Mononuclear cell (primary cell): ENCODE measurements around the gene SDK1. TPM values are rescaled to one million over a fixed set of nuclear protein-coding genes. Genes with fewer than 3 reads are reported as not detected.

Source experiments
- H3K27me3 ChIP-seq: 2 replicates; pipeline ENCODE4 v1.6.0; 2011; ENCODE audit warnings: low read length, control low read depth; ENCODE audit not compliant: insufficient read depth
- H3K4me1 ChIP-seq: 2 replicates; pipeline ENCODE4 v1.5.1; 2011; ENCODE audit warnings: mild to moderate bottlenecking, low read length, control low read depth; ENCODE audit not compliant: insufficient read depth
- H3K4me3 ChIP-seq: 2 replicates; pipeline ENCODE4 v1.5.1; 2011; ENCODE audit warnings: mild to moderate bottlenecking, low read length, moderate library complexity
- H3K9me3 ChIP-seq: 2 replicates; pipeline ENCODE4 v1.5.1; 2011; ENCODE audit warnings: low read depth, mild to moderate bottlenecking, control low read depth, low read length
- total RNA-seq: library from RNA; depleted of rRNA; stranded (reverse); fragments of >200 nt; gene quantifications from one replicate; pipeline ENCODE4 v1.2.3, GENCODE V29; 2012

Gene SDK1
- total RNA-seq, 1 donor = 0.31 TPM

DNA sequence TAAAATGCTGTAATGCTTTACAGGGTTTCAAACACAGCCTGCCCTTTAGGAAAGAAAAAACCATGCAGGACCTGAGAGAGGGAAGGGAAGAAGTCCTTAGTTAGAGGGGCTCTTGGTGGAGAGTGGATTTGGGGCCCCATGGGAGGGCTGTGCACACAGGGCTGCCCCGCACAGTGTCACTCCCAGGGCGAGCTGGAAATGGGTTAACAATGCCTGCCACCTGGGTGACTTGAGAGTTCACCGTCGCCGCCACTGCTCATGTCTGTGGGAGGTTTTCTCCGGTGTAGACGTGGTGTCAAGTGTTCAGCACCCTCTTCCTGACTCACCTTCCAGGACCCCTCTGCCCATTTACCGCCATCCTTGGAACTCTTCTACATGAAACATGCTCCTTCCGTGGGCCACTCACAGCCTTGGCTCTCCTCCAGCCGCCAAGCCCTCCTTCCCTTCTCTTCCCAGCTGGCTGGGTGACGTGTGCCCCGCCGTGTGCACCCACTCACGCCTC, 686.4 kb downstream of the SDK1 start:
- no peaks in the 10 kb centered on the region for H3K4me1 ChIP-seq
- H3K27me3 ChIP-seq = no peaks in the 10 kb centered on the region
- H3K9me3 ChIP-seq = no peaks in the 10 kb centered on the region
- no peak overlapping the region for H3K4me3 ChIP-seq

DNA sequence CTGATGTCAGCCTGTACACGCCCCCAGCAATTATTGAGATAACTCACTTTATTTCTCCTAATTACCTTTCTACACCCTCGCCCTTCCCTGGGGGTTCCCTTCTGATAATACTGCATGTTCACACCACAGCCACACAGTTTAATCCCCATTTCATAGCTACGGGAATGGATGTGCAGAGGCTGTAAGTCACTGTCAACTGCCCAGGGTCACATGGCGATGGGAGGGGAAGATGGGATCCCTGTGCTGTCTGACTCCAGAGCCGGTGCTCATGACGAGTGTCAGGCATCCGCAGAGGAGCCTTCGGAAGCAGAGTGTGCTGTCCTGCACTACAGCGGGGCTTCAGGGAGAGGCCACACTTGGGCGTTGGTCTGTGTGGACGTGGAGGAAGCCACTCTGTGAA, 688.7 kb downstream of the SDK1 start:
- Histone ChIP-seq H3K27me3 (no peaks in the 10 kb centered on the region), H3K9me3 (no peaks in the 10 kb centered on the region), H3K4me1 (no peaks in the 10 kb centered on the region), H3K4me3 (no peak overlapping the region)

DNA sequence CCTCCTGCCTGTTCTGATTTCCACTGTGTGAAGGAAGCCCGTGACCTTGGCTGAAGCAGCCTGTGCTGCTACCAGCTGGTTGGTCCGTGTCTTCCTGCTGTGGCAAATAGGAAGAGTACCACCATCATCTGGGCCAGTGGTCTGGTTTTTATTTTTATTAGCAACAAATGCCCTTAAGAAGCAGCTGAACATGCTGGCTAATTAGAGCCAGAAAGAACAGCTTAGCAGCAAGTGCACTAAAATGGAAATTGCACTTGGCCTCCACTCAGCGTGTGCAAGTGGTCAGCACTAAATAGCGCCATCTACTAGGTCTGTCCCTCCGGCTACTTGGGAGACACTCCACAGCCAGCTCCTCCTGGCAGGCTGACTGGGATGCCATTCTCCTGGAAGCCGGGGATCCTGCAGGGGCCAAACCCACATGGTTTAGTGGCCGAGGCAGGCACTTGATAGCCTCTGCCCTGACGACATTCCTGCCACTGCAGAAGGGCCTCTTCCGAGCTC, 690.7 kb downstream of the SDK1 start:
- H3K9me3 ChIP-seq = no peaks in the 10 kb centered on the region
- H3K27me3 ChIP-seq = no peaks in the 10 kb centered on the region
- H3K4me3 ChIP-seq = no peak overlapping the region
- H3K4me1 ChIP-seq = no peaks in the 10 kb centered on the region

DNA sequence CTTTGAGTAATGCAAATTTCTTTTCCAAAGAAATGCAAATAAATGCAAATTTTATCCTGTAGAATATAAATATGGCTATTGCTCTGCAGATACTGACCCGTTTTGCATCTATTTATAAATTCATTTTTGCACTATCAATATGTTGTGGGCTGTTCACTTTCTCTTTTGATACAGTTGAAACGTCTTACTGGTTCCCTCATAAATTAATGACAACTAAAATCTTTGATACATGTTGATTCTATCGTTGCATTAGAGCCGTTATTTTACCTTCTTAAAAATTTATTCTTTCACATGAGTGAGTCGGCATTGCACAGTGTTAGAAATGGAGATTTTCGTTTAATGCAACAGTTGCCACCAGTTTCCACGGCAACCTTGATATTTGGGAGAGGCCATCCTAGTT, 691.8 kb downstream of the SDK1 start:
- no peaks in the 10 kb centered on the region for H3K27me3 ChIP-seq
- no peaks in the 10 kb centered on the region for H3K4me1 ChIP-seq
- no peaks in the 10 kb centered on the region for H3K9me3 ChIP-seq
- H3K4me3 ChIP-seq = no peak overlapping the region

DNA sequence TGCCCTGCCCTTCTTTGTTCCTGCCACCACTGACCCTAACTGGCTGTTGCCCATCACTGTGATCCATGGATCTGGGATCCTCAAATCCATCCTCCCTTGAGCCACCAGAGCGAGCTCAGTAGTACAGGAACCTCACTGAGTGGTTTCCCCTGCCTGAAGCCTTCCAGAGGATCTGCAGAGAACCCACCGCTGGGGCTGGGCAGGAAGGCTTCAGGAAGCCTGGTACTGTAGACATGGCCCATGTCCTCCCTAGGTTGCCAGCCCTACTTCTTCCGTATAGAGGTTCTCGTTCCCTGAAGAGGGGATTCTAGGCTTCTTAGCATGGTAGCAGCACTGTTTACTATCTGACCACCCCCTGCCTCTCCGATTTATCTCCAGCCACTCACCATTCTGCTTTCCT, 693.7 kb downstream of the SDK1 start:
- H3K4me1 ChIP-seq = no peaks in the 10 kb centered on the region
- no peaks in the 10 kb centered on the region for H3K9me3 ChIP-seq
- no peaks in the 10 kb centered on the region for H3K27me3 ChIP-seq
- no peak overlapping the region for H3K4me3 ChIP-seq

DNA sequence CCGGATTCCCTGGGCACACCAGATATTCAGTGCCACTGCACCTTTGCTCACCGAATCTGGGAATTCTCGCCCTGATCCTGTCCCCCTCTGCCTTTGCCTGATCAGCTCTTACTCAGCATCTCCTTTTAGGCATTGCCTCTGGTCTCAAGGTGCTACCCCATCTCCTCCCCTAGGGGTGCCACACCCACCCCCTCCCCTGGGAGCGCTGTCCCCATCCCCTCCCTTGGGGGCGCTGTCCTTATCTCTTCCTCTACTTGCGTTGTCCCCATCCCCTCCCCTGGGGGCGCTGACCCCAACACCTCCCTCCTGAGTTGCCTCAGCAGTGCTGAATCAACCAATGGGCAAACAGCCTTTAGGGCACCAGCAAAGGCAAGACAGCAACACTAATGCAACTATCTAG, 694.1 kb downstream of the SDK1 start:
- Histone ChIP-seq H3K4me3 (no peak overlapping the region), H3K27me3 (no peaks in the 10 kb centered on the region), H3K4me1 (no peaks in the 10 kb centered on the region), H3K9me3 (no peaks in the 10 kb centered on the region)

DNA sequence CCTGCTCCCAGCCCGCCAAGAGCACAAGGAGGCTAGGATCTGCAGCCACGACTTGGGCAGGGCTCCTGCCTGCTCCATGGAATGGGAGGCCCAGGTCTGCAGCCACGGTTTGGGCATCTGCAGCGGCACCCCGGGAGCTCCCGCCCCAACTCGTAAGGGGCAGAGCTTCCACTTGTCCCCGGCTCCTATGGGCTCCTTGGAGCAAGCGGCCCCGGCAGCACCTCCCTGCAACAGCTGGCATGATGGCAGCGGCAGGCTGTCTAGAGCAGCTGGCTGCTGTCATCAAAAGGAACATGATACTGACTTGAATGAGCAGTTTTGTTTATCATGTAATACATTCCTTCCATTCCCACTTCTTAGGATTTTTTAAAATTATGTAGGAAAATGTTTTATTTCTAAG, 697.0 kb downstream of the SDK1 start:
- Histone ChIP-seq H3K9me3 (no peaks in the 10 kb centered on the region), H3K4me1 (no peaks in the 10 kb centered on the region), H3K4me3 (no peak overlapping the region), H3K27me3 (no peaks in the 10 kb centered on the region)

DNA sequence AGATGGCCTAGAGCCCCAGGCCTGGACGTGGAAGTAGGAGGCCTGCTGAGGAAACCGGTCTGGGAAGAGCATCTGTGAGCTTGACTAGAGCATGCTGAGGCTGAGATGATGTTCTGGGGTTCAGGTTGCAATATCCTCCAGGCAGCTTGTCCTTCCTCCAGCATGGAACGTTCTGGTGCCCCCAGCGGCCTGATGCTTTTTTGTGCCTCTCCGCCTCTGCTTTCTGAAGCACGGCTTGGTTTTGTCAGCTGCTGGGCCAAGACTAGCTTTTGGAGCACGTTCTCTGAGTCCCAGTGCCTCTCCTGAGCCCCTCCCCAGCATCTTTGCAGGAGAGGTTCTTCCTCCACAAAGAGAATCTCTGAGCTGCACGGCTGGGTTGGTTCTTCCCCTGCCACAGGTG, 699.1 kb downstream of the SDK1 start:
- Histone ChIP-seq H3K4me3 (no peak overlapping the region), H3K27me3 (no peaks in the 10 kb centered on the region), H3K9me3 (no peaks in the 10 kb centered on the region), H3K4me1 (no peaks in the 10 kb centered on the region)

DNA sequence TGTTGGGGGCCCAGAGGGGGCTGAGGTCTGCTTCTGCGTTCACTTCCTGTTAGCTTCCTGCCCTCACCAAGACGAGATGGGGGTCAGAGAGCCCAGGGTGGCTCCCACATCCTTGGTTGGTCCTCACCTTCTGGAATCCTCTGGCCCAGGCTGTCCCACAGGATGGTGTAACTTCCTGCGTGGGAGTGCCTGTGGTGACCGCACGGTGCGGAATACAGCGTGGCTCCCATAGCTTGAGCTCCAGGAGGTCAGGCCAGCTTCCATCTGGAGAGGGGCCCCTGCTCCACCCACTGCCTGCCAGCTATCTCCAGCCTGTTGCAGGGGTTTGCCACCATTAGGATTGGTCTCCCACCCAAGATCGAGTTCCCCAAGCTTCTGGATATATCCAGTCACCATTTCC, 699.9 kb downstream of the SDK1 start:
- no peaks in the 10 kb centered on the region for H3K4me1 ChIP-seq
- no peaks in the 10 kb centered on the region for H3K9me3 ChIP-seq
- no peak overlapping the region for H3K4me3 ChIP-seq
- no peaks in the 10 kb centered on the region for H3K27me3 ChIP-seq

DNA sequence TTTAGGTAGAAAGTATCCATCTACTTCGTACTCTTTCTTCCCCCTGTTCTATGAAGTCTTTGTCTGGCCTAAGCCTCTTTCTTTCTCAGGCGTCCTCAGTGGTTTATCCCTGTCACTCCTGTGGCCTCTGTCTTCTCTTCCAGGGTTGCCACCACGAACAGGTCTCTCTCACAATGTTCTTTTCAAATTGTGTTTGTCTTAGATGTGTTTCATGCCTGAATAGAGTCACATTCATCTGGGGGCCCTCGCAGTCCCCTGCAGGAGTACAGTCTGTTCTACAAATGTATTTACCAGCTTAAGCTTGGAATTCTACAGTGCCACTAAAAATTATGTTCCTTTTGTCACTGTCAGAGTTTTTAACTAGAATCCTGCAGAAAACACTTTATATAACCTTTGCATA, 700.7 kb downstream of the SDK1 start:
- no peaks in the 10 kb centered on the region for H3K4me1 ChIP-seq
- H3K27me3 ChIP-seq = no peaks in the 10 kb centered on the region
- no peak overlapping the region for H3K4me3 ChIP-seq
- no peaks in the 10 kb centered on the region for H3K9me3 ChIP-seq

DNA sequence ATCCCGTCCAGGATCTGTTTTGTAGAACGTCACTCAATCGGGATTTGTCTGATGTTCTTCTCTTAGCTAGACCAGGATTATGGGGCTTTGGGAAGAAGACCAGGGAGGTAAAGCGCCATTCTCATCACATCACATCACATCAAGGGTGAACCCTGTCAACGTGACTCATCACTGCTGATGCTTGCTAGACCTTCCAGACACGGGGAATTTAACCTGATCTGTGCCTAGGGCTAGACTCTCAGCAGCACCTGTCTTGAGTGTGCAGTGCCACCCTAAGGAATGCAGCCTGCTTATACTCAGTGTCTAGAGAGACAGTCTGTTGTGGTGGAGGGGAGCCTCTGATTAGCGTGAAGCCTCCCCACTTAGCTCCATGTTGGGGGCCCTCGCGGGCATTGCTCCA, 702.5 kb downstream of the SDK1 start:
- no peak overlapping the region for H3K4me3 ChIP-seq
- H3K27me3 ChIP-seq = no peaks in the 10 kb centered on the region
- no peaks in the 10 kb centered on the region for H3K4me1 ChIP-seq
- H3K9me3 ChIP-seq = no peaks in the 10 kb centered on the region

DNA sequence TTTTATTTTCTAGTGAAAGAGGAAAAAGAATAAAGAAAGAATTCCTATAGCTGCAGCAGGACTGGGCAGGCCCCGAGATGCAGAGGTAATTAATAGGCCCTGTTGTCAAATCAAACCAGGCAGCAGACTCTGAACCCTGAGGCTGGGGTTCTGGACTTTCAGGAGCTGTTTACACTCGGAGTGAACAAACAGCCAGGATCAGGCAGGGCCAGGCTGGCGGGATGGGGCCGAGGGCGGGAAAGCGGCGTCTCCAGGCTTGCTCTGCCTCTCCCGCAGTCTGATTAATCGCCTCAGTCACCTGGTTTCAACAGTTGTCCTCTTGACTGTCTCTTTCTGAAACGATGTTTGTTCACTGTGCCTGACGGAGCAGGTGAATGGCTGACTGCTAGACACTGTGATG, 705.6 kb downstream of the SDK1 start:
- no peak overlapping the region for H3K4me3 ChIP-seq

DNA sequence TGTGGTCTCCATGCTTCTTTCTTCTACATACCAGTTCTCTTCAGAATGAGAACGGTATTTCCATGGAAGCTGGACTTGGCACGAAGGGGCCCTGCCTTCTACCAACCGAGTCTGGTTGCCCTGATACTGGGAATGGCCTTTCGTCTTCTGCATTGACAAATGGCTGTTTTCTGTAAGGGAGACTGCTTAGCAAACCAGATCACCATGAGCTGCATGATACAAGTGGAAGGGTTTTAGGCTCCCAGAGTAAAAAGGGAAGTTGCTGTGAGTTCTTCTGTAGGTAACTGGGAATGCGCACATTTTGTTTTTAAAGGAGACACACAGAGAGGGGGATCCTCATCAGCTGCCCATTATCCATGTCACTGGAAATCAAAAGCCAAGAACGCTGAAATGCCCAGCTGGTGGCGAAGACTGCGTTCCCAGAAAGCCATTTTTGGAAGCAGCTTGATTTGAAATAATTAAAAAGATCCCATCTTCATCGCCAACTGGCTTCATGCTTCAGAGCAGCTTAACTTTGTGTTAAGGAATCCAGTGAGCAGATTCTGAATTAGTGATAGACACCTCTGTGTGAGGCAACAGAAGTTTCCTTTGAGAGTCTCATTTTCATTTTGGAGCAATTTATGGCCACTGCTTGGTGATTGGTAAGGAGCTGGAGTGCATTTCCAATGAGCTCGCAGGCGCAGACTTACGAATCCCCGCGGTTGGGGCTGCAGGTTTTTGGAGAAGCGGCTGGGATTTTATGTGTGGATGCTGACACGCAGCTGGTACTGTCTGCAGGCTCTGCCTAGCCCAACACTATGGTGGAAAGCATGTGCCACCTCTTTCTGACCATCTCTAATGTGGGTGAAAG, 708.4 kb downstream of the SDK1 start:
- Histone ChIP-seq H3K4me3 (no peak overlapping the region), H3K9me3 (no peaks in the 10 kb centered on the region), H3K27me3 (no peaks in the 10 kb centered on the region), H3K4me1 (no peaks in the 10 kb centered on the region)

More for the DNA sequence above, 705.6 kb downstream of the SDK1 start:
- no peaks in the 10 kb centered on the region for H3K4me1 ChIP-seq
- H3K9me3 ChIP-seq = no peaks in the 10 kb centered on the region
- H3K27me3 ChIP-seq = no peaks in the 10 kb centered on the region

DNA sequence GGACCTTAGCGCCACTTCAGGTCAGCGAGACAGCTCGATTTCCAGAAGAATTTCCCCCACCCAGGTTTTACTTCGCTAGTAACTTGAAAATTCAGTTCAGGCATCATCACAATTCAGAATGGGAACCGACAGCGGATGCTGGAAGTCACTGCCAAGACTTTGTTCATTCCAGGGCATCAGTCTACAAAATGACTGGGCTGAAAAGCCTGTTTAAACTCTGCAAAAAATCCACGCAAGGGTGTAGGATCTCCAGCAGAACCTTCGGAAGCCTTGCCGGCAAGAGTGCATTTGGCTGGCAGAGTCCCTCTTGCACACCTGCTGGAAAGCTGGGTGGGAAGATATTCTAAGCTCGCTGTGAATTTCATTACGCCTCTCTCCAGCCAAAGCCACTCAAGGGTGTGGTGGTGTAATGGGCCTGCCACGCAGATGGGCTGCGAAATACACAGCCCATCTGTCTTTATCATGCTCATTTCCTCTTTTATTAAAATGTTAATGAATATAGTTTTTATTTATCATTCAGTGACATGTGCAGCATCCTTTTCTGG, 709.1 kb downstream of the SDK1 start:
- H3K4me1 ChIP-seq = no peaks in the 10 kb centered on the region
- no peaks in the 10 kb centered on the region for H3K27me3 ChIP-seq
- no peaks in the 10 kb centered on the region for H3K9me3 ChIP-seq
- no peak overlapping the region for H3K4me3 ChIP-seq

DNA sequence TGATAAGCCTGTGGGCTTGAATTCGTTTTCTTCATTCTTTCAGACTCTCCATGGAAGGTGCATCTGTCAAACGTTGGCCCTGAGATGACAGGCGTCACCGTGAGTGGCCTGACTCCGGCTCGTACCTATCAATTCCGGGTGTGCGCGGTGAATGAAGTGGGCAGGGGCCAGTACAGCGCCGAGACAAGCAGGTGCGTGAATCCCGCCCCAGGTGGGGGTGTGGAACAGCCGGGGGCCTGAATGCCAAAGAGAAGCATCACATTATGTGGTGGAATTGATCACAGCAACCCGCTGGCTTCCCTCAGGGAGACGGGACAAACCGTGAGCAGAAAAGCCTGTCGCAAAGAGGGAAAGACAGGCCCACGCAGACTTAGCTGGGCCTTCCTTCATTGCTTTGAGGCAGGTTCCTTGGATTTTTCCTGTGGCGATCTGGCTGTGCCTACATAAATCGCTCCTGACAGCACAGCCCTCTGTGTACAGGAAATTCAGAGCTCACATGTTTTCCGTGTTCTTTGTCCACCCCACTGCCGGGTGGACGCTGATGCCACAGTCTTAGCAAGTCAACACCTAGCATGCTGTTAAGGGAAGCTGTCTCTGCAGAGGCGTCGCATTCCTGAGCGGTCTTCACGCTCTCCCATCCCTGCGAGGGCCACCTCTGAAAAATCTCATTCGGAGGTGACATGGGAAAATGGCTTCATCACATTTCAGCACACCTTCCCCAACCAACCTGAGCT, 710.0 kb downstream of the SDK1 start:
- H3K27me3 ChIP-seq = no peaks in the 10 kb centered on the region
- no peak overlapping the region for H3K4me3 ChIP-seq
- H3K9me3 ChIP-seq = no peaks in the 10 kb centered on the region
- no peaks in the 10 kb centered on the region for H3K4me1 ChIP-seq
